ENCODE results near the gene CHL1. TPM values are rescaled to one million over a fixed set of nuclear protein-coding genes. Genes with fewer than 3 reads are reported as not detected.

The CHL1 gene
- total and polyA plus RNA-seq, 2 experiments from 2014 or later = 1.4 to 1.9 TPM

DNA sequence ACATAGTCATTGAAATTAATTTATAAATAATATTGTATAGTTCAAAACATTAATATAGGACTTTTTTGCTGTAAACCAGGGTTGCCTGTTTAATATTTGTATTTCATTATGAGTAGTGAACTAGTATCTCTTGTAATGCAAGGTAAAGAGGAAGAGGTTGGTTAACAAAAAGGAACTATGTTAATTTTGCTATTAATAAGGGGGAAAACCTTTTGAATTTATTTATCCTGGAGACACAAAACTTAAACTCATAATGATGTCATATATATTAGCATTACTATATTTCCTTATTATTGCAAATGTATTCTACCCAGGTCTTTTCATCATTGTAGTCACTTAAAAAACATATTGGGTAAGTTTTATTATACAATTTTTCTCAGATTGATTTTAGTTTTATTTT, 94.5 kb downstream of the CHL1 start:
- H3F3A ChIP-seq (replicated peaks; ENCODE audit: low read depth) = no peaks in the 10 kb centered on the region
- no peak overlapping the region for H2AFZ ChIP-seq
- H3K27ac ChIP-seq (ENCODE audit: low read depth) = no peak overlapping the region
- no peaks in the 10 kb centered on the region for H3K79me2 ChIP-seq (replicated peaks; ENCODE audit: insufficient read depth)
- no peaks in the 10 kb centered on the region for H3K4me1 ChIP-seq (ENCODE audit: insufficient read depth)
- DNase-seq (ENCODE audit: low spot score) = no peak
- TF ChIP-seq EZH2 (IDR thresholded peaks at IDR 0.05; ENCODE audit: low read depth, unreplicated experiment) (no peak), NANOG (IDR thresholded peaks at IDR 0.05; ENCODE audit: borderline replicate concordance) (no peak), ZNF114 (CRISPR knock-in tag; IDR thresholded peaks at IDR 0.05) (no peak), JUNB (IDR thresholded peaks at IDR 0.05; ENCODE audit: unreplicated experiment) (no peak), EZH2phosphoT487 (IDR thresholded peaks at IDR 0.05; ENCODE audit: unreplicated experiment) (no peak)
- TF ChIP-seq, protein P1, sequence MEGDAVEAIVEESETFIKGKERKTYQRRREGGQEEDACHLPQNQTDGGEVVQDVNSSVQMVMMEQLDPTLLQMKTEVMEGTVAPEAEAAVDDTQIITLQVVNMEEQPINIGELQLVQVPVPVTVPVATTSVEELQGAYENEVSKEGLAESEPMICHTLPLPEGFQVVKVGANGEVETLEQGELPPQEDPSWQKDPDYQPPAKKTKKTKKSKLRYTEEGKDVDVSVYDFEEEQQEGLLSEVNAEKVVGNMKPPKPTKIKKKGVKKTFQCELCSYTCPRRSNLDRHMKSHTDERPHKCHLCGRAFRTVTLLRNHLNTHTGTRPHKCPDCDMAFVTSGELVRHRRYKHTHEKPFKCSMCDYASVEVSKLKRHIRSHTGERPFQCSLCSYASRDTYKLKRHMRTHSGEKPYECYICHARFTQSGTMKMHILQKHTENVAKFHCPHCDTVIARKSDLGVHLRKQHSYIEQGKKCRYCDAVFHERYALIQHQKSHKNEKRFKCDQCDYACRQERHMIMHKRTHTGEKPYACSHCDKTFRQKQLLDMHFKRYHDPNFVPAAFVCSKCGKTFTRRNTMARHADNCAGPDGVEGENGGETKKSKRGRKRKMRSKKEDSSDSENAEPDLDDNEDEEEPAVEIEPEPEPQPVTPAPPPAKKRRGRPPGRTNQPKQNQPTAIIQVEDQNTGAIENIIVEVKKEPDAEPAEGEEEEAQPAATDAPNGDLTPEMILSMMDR (conservative IDR thresholded peaks at IDR 0.05; ENCODE audit: low read depth in 2 of 2) = no peak
- TF ChIP-seq, protein P2, sequence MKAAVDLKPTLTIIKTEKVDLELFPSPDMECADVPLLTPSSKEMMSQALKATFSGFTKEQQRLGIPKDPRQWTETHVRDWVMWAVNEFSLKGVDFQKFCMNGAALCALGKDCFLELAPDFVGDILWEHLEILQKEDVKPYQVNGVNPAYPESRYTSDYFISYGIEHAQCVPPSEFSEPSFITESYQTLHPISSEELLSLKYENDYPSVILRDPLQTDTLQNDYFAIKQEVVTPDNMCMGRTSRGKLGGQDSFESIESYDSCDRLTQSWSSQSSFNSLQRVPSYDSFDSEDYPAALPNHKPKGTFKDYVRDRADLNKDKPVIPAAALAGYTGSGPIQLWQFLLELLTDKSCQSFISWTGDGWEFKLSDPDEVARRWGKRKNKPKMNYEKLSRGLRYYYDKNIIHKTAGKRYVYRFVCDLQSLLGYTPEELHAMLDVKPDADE (IDR thresholded peaks at IDR 0.05) = no peak
- H3K9me2 ChIP-seq (ENCODE audit: insufficient read depth) = no peaks in the 10 kb centered on the region
- H3K36me3 Mint-ChIP-seq (ENCODE audit: low read depth) = peaks cover 17% of the 10 kb centered on the region; the same call in 2 of the 3 replicates
- no peak overlapping the region for H3K4me2 ChIP-seq
- H3K9me3 Mint-ChIP-seq = peaks cover 86% of the 10 kb centered on the region
- H3K4me3 ChIP-seq = no peak overlapping the region
- no peak for ATAC-seq
- H4K20me1 ChIP-seq (replicated peaks; ENCODE audit: insufficient read depth) = no peaks in the 10 kb centered on the region
- peaks cover 4% of the 10 kb centered on the region for H3K27me3 Mint-ChIP-seq (ENCODE audit: insufficient read depth, low read depth, poor library complexity)
- H3K27ac Mint-ChIP-seq = no peak overlapping the region
- no peaks in the 10 kb centered on the region for H3K4me1 Mint-ChIP-seq
- no peaks in the 10 kb centered on the region for H3K36me3 ChIP-seq (ENCODE audit: insufficient read depth)
- no peaks in the 10 kb centered on the region for H3K27me3 ChIP-seq (ENCODE audit: insufficient read depth)
- no peak overlapping the region for H3K4me3 Mint-ChIP-seq

DNA sequence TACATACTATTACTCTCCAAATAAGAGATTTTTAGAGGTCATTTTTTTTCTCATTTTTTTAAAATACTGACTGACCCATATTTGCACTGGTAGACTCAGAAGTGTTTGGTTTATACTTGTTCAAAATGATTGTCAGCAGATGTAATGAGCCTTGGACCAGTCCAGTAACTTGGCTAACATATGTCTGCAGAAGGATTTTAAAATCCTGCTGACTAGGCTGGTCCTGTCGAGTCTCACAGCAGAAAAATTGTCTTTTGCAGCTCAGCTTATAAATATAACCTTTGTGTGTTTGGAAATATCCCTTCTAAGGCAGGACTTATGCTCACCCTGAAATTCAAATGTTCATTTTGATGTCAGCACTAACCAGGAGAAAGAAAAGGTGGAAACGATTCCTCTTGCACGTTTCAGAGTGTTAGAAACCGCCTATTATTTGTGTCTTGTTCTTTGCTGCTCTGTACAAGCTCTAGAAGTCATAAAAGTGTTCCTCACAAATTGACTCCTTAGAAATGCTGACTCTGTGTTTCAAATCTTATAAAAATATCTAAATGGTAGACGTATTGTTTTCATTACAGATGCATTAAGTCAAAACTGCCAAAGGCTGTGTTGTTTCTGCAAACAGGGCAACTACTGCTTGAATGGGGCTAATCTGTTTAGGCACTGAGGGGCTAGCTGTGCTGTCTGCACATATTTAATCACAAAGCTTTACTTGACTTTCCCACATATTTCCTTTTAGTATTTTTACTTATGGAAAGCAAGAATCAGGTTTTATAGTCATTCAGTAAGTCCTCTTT, 95.3 kb downstream of the CHL1 start:
- H3K9me3 Mint-ChIP-seq = peaks cover 87% of the 10 kb centered on the region
- Histone ChIP-seq H3K9me2 (ENCODE audit: insufficient read depth) (no peaks in the 10 kb centered on the region), H3F3A (replicated peaks; ENCODE audit: low read depth) (no peaks in the 10 kb centered on the region), H3K4me1 (ENCODE audit: insufficient read depth) (no peaks in the 10 kb centered on the region), H3K4me2 (no peak overlapping the region), H3K27me3 (ENCODE audit: insufficient read depth) (no peaks in the 10 kb centered on the region), H3K27ac (ENCODE audit: low read depth) (no peak overlapping the region), H3K4me3 (no peak overlapping the region), H4K20me1 (replicated peaks; ENCODE audit: insufficient read depth) (no peaks in the 10 kb centered on the region), H3K79me2 (replicated peaks; ENCODE audit: insufficient read depth) (no peaks in the 10 kb centered on the region), H2AFZ (no peak overlapping the region), H3K36me3 (ENCODE audit: insufficient read depth) (no peaks in the 10 kb centered on the region)
- ATAC-seq (no peak), DNase-seq (ENCODE audit: low spot score) (no peak)
- no peaks in the 10 kb centered on the region for H3K4me1 Mint-ChIP-seq
- H3K36me3 Mint-ChIP-seq (ENCODE audit: low read depth) = peaks cover 20% of the 10 kb centered on the region
- H3K27ac Mint-ChIP-seq = no peak overlapping the region
- peaks cover 4% of the 10 kb centered on the region for H3K27me3 Mint-ChIP-seq (ENCODE audit: insufficient read depth, low read depth, poor library complexity)
- no peak overlapping the region for H3K4me3 Mint-ChIP-seq
- TF ChIP-seq, protein P3, sequence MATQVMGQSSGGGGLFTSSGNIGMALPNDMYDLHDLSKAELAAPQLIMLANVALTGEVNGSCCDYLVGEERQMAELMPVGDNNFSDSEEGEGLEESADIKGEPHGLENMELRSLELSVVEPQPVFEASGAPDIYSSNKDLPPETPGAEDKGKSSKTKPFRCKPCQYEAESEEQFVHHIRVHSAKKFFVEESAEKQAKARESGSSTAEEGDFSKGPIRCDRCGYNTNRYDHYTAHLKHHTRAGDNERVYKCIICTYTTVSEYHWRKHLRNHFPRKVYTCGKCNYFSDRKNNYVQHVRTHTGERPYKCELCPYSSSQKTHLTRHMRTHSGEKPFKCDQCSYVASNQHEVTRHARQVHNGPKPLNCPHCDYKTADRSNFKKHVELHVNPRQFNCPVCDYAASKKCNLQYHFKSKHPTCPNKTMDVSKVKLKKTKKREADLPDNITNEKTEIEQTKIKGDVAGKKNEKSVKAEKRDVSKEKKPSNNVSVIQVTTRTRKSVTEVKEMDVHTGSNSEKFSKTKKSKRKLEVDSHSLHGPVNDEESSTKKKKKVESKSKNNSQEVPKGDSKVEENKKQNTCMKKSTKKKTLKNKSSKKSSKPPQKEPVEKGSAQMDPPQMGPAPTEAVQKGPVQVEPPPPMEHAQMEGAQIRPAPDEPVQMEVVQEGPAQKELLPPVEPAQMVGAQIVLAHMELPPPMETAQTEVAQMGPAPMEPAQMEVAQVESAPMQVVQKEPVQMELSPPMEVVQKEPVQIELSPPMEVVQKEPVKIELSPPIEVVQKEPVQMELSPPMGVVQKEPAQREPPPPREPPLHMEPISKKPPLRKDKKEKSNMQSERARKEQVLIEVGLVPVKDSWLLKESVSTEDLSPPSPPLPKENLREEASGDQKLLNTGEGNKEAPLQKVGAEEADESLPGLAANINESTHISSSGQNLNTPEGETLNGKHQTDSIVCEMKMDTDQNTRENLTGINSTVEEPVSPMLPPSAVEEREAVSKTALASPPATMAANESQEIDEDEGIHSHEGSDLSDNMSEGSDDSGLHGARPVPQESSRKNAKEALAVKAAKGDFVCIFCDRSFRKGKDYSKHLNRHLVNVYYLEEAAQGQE (IDR thresholded peaks at IDR 0.05; ENCODE audit: unreplicated experiment) = no peak
- no peak for TF ChIP-seq JUNB (IDR thresholded peaks at IDR 0.05; ENCODE audit: unreplicated experiment)
- no peak for TF ChIP-seq ZNF114 (CRISPR knock-in tag; IDR thresholded peaks at IDR 0.05)
- TF ChIP-seq, protein P2 (IDR thresholded peaks at IDR 0.05) = no peak
- TF ChIP-seq ZNF331 (CRISPR knock-in tag; IDR thresholded peaks at IDR 0.05; ENCODE audit: low read depth) = no peak
- TF ChIP-seq, protein P1 (conservative IDR thresholded peaks at IDR 0.05; ENCODE audit: low read depth in 2 of 2) = no peak
- TF ChIP-seq EZH2phosphoT487 (IDR thresholded peaks at IDR 0.05; ENCODE audit: unreplicated experiment) = no peak
- TF ChIP-seq NANOG (IDR thresholded peaks at IDR 0.05; ENCODE audit: borderline replicate concordance) = no peak
- TF ChIP-seq POLR2AphosphoS5 (IDR thresholded peaks at IDR 0.05; ENCODE audit: low read depth) = no peak
- no peak for TF ChIP-seq EZH2 (IDR thresholded peaks at IDR 0.05; ENCODE audit: low read depth, unreplicated experiment)
- no peak for TF ChIP-seq CREB1 (CRISPR knock-in tag; IDR thresholded peaks at IDR 0.05; ENCODE audit: low read depth)
- TF ChIP-seq STAT1 (IDR thresholded peaks at IDR 0.05; ENCODE audit: unreplicated experiment) = no peak
